ENCODE results near the gene RAD21L1.

GRCh38 chr20:1185316-1185741 is 40.5 kb upstream of the RAD21L1 start:
- TF ChIP-seq EGR1 (IDR thresholded peaks at IDR 0.05; ENCODE audit: borderline replicate concordance, low read depth, low read length) (no peak), POLR2A (IDR thresholded peaks at IDR 0.05; ENCODE audit: control extremely low read depth in 1 of 2, low read depth in 2 of 2, low read length in 2 of 2) (no peak), CTCF (IDR thresholded peaks at IDR 0.05; ENCODE audit: control extremely low read depth in 1 of 3, insufficient read depth in 1 of 3, low read depth in 1 of 3, low read length in 3 of 3) (no peak), GABPA (IDR thresholded peaks at IDR 0.05; ENCODE audit: borderline replicate concordance, insufficient read depth, low read length) (no peak), MAFK (IDR thresholded peaks at IDR 0.05; ENCODE audit: low read depth, low read length) (no peak), EP300 (IDR thresholded peaks at IDR 0.05; ENCODE audit: borderline replicate concordance in 1 of 2, low read depth in 2 of 2, low read length in 2 of 2) (no peak), E2F6 (IDR thresholded peaks at IDR 0.05) (no peak), KDM1A (IDR thresholded peaks at IDR 0.05; ENCODE audit: borderline replicate concordance, low read length) (no peak), JUN (IDR thresholded peaks at IDR 0.05; ENCODE audit: low read depth, low read length) (no peak), USF2 (IDR thresholded peaks at IDR 0.05; ENCODE audit: low read length) (no peak)

All from H1 (cell line).